Bronchial epithelial cell (primary cell): Measurements from ENCODE around the gene TMTC3. TPM values are rescaled to one million over a fixed set of nuclear protein-coding genes. Genes with fewer than 3 reads are reported as not detected.

Experiments
- DNase-seq: peaks from one replicate; pipeline ENCODE4 v3.0.0-alpha.2; 2010; ENCODE audit warnings: low read depth
- FAIRE-seq: peaks from 2 replicates; lab custom pipeline; 2011; peaks lifted over from hg19 to GRCh38; lab: Jason Lieb, UNC
- H3K27me3 ChIP-seq: 2 replicates; pipeline ENCODE4 v1.5.1; 2011; ENCODE audit warnings: low read length; ENCODE audit not compliant: control insufficient read depth, insufficient read depth
- H3K36me3 ChIP-seq: 2 replicates; pipeline ENCODE4 v1.5.1; 2011; ENCODE audit warnings: low read length; ENCODE audit not compliant: control insufficient read depth, insufficient read depth
- H3K4me3 ChIP-seq: 2 replicates; pipeline ENCODE4 v1.5.1; 2011; ENCODE audit warnings: mild to moderate bottlenecking, low read depth, low read length, control low read depth
- total RNA-seq: library from RNA; depleted of rRNA; stranded (reverse); fragments of >200 nt; gene quantifications from 2 replicates; pipeline ENCODE4 v1.2.1, GENCODE V29; 2014
- TF ChIP-seq, protein P1 (sequence below): IDR thresholded peaks from 2 replicates; pipeline ENCODE4 v1.5.1; 2011; ENCODE audit warnings: mild to moderate bottlenecking, moderate library complexity, low read length, control low read depth, inconsistent platforms; ENCODE audit not compliant: insufficient read depth, severe bottlenecking

Gene TMTC3
- total RNA-seq, 1 donor from 2014 or later = 44.2 TPM

DNA sequence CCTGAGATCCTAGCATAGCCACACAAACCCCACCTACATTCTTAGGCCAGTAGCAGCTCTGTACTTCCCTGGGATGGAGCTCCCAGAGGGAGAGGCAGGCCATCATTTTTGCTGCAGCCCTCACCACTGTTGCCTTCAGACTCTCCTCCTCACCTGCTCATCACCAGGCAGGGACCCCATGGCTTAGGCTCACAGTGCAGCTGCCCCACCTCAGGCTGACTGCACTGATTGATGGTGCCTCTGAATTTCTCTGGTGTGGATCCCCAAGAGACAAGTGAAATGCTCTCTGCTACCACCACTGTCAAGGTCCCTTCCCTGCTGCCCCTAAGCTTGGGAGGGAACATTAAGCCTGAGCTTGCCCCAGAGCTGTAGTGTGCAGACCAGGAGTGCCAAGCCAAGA, 76.2 kb downstream of the TMTC3 start:
- H3K4me3 ChIP-seq = no peak overlapping the region
- no peaks in the 10 kb centered on the region for H3K36me3 ChIP-seq
- TF ChIP-seq, protein P1, sequence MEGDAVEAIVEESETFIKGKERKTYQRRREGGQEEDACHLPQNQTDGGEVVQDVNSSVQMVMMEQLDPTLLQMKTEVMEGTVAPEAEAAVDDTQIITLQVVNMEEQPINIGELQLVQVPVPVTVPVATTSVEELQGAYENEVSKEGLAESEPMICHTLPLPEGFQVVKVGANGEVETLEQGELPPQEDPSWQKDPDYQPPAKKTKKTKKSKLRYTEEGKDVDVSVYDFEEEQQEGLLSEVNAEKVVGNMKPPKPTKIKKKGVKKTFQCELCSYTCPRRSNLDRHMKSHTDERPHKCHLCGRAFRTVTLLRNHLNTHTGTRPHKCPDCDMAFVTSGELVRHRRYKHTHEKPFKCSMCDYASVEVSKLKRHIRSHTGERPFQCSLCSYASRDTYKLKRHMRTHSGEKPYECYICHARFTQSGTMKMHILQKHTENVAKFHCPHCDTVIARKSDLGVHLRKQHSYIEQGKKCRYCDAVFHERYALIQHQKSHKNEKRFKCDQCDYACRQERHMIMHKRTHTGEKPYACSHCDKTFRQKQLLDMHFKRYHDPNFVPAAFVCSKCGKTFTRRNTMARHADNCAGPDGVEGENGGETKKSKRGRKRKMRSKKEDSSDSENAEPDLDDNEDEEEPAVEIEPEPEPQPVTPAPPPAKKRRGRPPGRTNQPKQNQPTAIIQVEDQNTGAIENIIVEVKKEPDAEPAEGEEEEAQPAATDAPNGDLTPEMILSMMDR = no peak
- H3K27me3 ChIP-seq = no peaks in the 10 kb centered on the region
- DNase-seq = no peak
- FAIRE-seq = no peak

DNA sequence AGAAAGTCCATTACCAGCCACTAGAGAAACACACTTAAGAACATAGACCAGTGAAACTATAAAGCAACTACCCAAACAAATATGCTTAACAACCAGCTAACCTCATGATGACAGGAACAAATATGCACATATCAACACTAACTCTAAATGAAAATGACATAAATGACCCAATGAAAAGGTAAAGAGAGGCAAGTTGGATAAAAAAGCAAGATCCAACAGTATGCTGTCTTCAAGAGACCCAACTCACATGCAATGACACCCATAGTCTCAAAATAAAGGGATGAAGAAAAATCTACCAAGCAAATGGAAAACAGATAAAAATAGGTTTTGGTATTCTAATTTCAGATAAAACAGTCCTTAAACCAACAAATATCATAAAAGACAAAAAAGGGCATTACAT, 77.8 kb downstream of the TMTC3 start:
- Histone ChIP-seq H3K36me3 (no peaks in the 10 kb centered on the region), H3K4me3 (no peak overlapping the region), H3K27me3 (no peaks in the 10 kb centered on the region)
- DNase-seq = no peak
- TF ChIP-seq, protein P1 = no peak
- no peak for FAIRE-seq

DNA sequence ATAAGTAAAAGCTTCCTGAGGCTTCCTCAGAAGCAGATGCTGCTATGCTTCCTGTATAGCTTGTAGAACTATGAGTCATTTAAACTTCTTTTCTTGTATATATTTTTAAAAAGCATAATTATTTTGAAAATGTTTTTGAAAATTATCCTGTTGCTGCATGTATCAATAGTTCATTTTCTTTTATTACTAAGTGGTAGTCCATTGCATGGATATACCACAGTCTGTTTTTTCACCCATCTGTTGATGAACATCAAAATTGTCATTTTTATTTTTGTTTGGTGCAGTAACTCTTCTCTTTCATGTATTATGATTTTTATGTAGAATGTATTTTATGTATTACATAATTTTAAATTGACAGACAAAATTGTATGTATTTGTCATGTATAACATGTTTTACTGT, 81.4 kb downstream of the TMTC3 start:
- Histone ChIP-seq H3K36me3 (no peaks in the 10 kb centered on the region), H3K4me3 (no peak overlapping the region), H3K27me3 (no peaks in the 10 kb centered on the region)
- no peak for DNase-seq
- no peak for FAIRE-seq
- TF ChIP-seq, protein P1 = no peak

DNA sequence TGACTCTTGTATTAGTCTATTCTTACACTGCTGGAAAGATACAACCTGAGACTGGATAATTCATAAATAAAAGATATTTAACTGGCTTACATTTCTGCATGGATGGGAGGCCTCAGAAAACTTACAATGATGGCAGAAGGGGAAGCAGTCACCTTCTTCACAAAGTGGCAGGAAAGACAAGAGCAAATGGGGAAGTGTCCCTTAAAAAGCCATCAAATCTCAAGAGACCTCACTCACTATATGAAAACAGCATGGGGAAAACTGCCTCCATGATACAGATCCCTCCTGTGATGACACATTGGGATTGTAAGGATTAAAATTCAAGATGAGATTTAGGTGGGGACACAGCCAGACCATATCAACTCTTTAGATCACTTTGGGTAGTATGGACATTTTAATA, 83.7 kb downstream of the TMTC3 start:
- DNase-seq (no peak), FAIRE-seq (no peak)
- Histone ChIP-seq H3K27me3 (no peaks in the 10 kb centered on the region), H3K36me3 (no peaks in the 10 kb centered on the region), H3K4me3 (no peak overlapping the region)
- TF ChIP-seq, protein P1 = no peak

DNA sequence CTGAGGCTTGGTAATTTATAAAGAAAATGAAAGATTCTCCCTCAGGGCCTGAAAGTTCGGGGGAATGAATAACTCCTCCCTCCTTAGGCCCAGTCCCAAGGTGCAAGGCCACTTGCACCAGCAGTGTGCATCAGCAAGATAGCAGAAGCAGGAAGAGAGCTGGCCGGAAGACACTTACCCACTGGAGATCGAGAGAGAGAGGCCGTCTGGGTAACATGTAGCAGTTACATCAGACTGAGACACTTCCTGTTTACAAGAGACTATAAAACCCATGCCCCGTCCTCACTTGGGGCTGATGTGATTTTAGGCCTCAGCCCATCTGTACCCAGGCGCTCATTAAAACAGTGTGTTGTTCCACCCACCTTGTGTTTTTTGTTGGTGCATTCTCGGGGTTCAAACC, 85.2 kb downstream of the TMTC3 start:
- no peak for FAIRE-seq

DNA sequence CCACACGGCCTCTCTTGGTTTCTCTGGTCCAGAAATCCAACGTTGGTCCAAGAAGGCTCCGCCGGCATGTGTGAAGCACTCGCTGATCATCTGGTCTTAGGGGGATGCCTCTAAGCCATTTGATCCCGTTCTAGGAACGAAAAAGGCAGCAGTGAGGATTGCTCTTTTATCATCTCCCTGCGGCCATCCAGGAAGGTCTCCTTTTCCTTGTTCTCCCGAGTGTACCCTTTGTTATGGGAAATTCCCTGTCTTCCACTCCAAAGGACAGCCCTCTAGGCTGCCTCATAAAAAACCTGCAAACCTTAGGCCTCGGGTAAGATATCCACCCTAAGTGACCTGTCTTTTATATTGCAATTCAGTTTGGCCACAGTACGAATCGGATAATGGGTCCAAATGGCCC, 85.8 kb downstream of the TMTC3 start:
- TF ChIP-seq, protein P1 = no peak
- Histone ChIP-seq H3K4me3 (no peak overlapping the region), H3K36me3 (no peaks in the 10 kb centered on the region), H3K27me3 (no peaks in the 10 kb centered on the region)
- DNase-seq (no peak), FAIRE-seq (no peak)

More for the DNA sequence above, 85.2 kb downstream of the TMTC3 start:
- Histone ChIP-seq H3K4me3 (no peak overlapping the region), H3K27me3 (no peaks in the 10 kb centered on the region), H3K36me3 (no peaks in the 10 kb centered on the region)
- TF ChIP-seq, protein P1 = no peak
- no peak for DNase-seq
